Kidney (tissue), 14 donors: ENCODE results near the gene MEF2D. TPM values are rescaled to one million over a fixed set of nuclear protein-coding genes. Genes with fewer than 3 reads are reported as not detected.

Source experiments
- DNase-seq, 5 donors: peaks; one replicate each; pipeline ENCODE4 v3.0.0-alpha.2; 2013 to 2020
- FAIRE-seq: peaks from 2 replicates; lab custom pipeline; 2012; peaks lifted over from hg19 to GRCh38; lab: Jason Lieb, UNC
- H3K27ac ChIP-seq, 2 donors: one replicate each; pipeline ENCODE4 v1.7.0; 2013; ENCODE audit warnings: low read depth in 2 of 2, low read length in 2 of 2, inconsistent platforms in 1 of 2
- H3K27me3 ChIP-seq: one replicate; pipeline ENCODE4 v1.7.1; 2013; ENCODE audit warnings: low read length, inconsistent platforms; ENCODE audit not compliant: control insufficient read depth, insufficient read depth
- H3K36me3 ChIP-seq, 3 donors: one replicate each; pipeline versions ENCODE4 v1.7.0 to v1.7.1; 2013; ENCODE audit warnings: low read length in 3 of 3, control low read depth in 1 of 3, inconsistent platforms in 1 of 3; ENCODE audit not compliant: insufficient read depth in 3 of 3, control insufficient read depth in 2 of 3
- H3K4me1 ChIP-seq, 3 donors: one replicate each; pipeline versions ENCODE4 v1.7.0 to v1.7.1; 2013; ENCODE audit warnings: low read length in 3 of 3, inconsistent platforms in 1 of 3, low read depth in 1 of 3; ENCODE audit not compliant: control insufficient read depth in 2 of 3, insufficient read depth in 2 of 3
- H3K4me3 ChIP-seq, 3 donors: one replicate each; pipeline versions ENCODE4 v1.7.0 to v1.8.1; 2013; ENCODE audit warnings: low read length in 3 of 3, control low read depth in 1 of 3, inconsistent platforms in 1 of 3
- H3K9ac ChIP-seq, 3 donors: one replicate each; pipeline versions ENCODE4 v1.7.0 to v1.7.1; 2013; ENCODE audit warnings: low read length in 3 of 3, control low read depth in 1 of 3, inconsistent platforms in 1 of 3
- H3K9me3 ChIP-seq, 3 donors: one replicate each; pipeline versions ENCODE4 v1.7.0 to v1.7.1; 2013; ENCODE audit warnings: low read length in 3 of 3, control low read depth in 1 of 3, inconsistent platforms in 1 of 3; ENCODE audit not compliant: control insufficient read depth in 2 of 3, insufficient read depth in 1 of 3
- CTCF ChIP-seq: IDR thresholded peaks from 3 replicates; pipeline ENCODE4 v1.5.1; 2012; ENCODE audit warnings: mild to moderate bottlenecking, moderate library complexity, borderline replicate concordance; ENCODE audit not compliant: insufficient read depth; ENCODE audit errors: extremely low read depth
- intact Hi-C: fragments of 100-400 bp; cut with DNase I; formaldehyde crosslinking; loops from one replicate; pipeline ENCODE4 v1.11.1; 2022
- polyA plus RNA-seq: library from polyadenylated mRNA; stranded (reverse); fragments of 350-450 nt; fragmentation: Illumina TruSeq; extraction: RNeasy Lipid Tissue Mini Kit (QIAGEN cat#74804); gene quantifications from one replicate; pipeline ENCODE4 v1.2.3, GENCODE V29; 2014; ENCODE audit warnings: low read depth, low replicate concordance; ENCODE audit not compliant: insufficient read depth
- total RNA-seq: library from RNA; stranded (reverse); fragmentation: NEBNext Ultra II Directional; extraction: Animal tissue kit (Norgen Biotek cat#: 25700); gene quantifications from one replicate; pipeline ENCODE4 v1.2.1, GENCODE V29; 2021
- donor health status: control.
- donor health status: control.
- donor health status: control.
- donor health status: control.
- donor health status: control.
- donor health status: DM: yes; HTN: yes; CAD: no.
- donor health status: Normal renal cell carcinoma (clear cell type).

Gene MEF2D
- total and polyA plus RNA-seq, 2 donors from 2014 or later, result 13.7 to 49.3 TPM

GRCh38 chr1:156478250-156478627 is 22.3 kb downstream of the MEF2D start:
- H3K9ac ChIP-seq, result no peak overlapping the region
- DNase-seq (no peak), FAIRE-seq (no peak)
- no peaks in the 10 kb centered on the region for H3K27me3 ChIP-seq
- no peak for TF ChIP-seq CTCF
- intact Hi-C loops, result no loop called here
- H3K4me3 ChIP-seq, result no peak overlapping the region
- H3K27ac ChIP-seq, result peak overlapping the region in 1 of 2 donors; percentile 13
- peaks cover 20 to 95% (median 71%) of the 10 kb centered on the region in 3 donors for H3K36me3 ChIP-seq
- peaks cover 0 to 7% (median 0%) of the 10 kb centered on the region in 3 donors for H3K4me1 ChIP-seq
- no peaks in the 10 kb centered on the region for H3K9me3 ChIP-seq

GRCh38 chr1:156477526-156478249 is 22.9 kb downstream of the MEF2D start:
- Histone ChIP-seq H3K36me3 (peaks cover 20 to 94% (median 69%) of the 10 kb centered on the region in 3 donors), H3K27me3 (no peaks in the 10 kb centered on the region), H3K9ac (no peak overlapping the region), H3K4me3 (no peak overlapping the region), H3K4me1 (peaks cover 0 to 7% (median 0%) of the 10 kb centered on the region in 3 donors), H3K9me3 (no peaks in the 10 kb centered on the region), H3K27ac (peak overlapping the region in 1 of 2 donors; percentile 13)
- DNase-seq (no peak), FAIRE-seq (no peak)
- intact Hi-C loops, result no loop called here
- no peak for TF ChIP-seq CTCF

GRCh38 chr1:156476501-156477298 is 23.9 kb downstream of the MEF2D start:
- Histone ChIP-seq H3K4me1 (peaks cover 0 to 8% (median 5%) of the 10 kb centered on the region in 3 donors), H3K4me3 (no peak overlapping the region), H3K9me3 (no peaks in the 10 kb centered on the region), H3K27ac (no peak overlapping the region), H3K27me3 (no peaks in the 10 kb centered on the region), H3K36me3 (peaks cover 17 to 86% (median 64%) of the 10 kb centered on the region in 3 donors), H3K9ac (no peak overlapping the region)
- intact Hi-C loops, result no loop called here
- no peak for TF ChIP-seq CTCF
- DNase-seq (peak in 1 of 5 donors; percentile 65), FAIRE-seq (no peak)
